Heart left ventricle (tissue), 16 donors: ENCODE measurements around the gene STK11IP. TPM values are rescaled to one million over a fixed set of nuclear protein-coding genes. Genes with fewer than 3 reads are reported as not detected.

Source experiments
- ATAC-seq, 4 donors: fragments of 200-7000 bp; cut with Tn5 transposase; one replicate each; pipeline ENCODE4 v1.9.1; 2020 to 2022; ENCODE audit warnings: moderate library complexity in 4 of 4, mild to moderate bottlenecking in 3 of 4, moderate number of reproducible peaks in 1 of 4
- DNase-seq, 5 donors: peaks; one replicate each; pipeline ENCODE4 v3.0.0-alpha.2; 2020
- H3K27ac ChIP-seq, 12 donors: fragments of 200-600 bp; sonication (generic) in 4 of 12; one replicate each; pipeline versions ENCODE4 v1.5.0 to v1.8.0; 2016 to 2022; ENCODE audit warnings: mild to moderate bottlenecking in 2 of 12
- H3K27me3 ChIP-seq, 9 donors: fragments of 200-600 bp; sonication (generic) in 2 of 9; one replicate each; pipeline versions ENCODE4 v1.5.1 to v1.8.0; 2016 to 2022; ENCODE audit warnings: mild to moderate bottlenecking in 3 of 9
- H3K36me3 ChIP-seq, 9 donors: fragments of 200-600 bp; sonication (generic) in 2 of 9; one replicate each; pipeline versions ENCODE4 v1.5.0 to v1.8.0; 2018 to 2022; ENCODE audit warnings: mild to moderate bottlenecking in 2 of 9
- H3K4me1 ChIP-seq, 12 donors: fragments of 200-600 bp; sonication (generic) in 4 of 12; one replicate each; pipeline versions ENCODE4 v1.5.0 to v1.8.0; 2016 to 2022; ENCODE audit warnings: mild to moderate bottlenecking in 3 of 12
- H3K4me3 ChIP-seq, 12 donors: fragments of 200-600 bp; sonication (generic) in 4 of 12; one replicate each; pipeline versions ENCODE4 v1.5.0 to v1.8.0; 2017 to 2022; ENCODE audit warnings: mild to moderate bottlenecking in 9 of 12, moderate library complexity in 4 of 12
- H3K9me3 ChIP-seq, 12 donors: fragments of 200-600 bp; sonication (generic) in 4 of 12; one replicate each; pipeline versions ENCODE4 v1.5.0 to v1.8.0; 2016 to 2022; ENCODE audit warnings: mild to moderate bottlenecking in 1 of 12
- CTCF ChIP-seq, 12 donors: fragments of 200-600 bp; sonication (generic) in 4 of 12; IDR thresholded peaks; one replicate each; pipeline versions ENCODE4 v1.5.0 to v1.8.0; 2018 to 2022; ENCODE audit warnings: antibody characterized with exemption in 12 of 12, mild to moderate bottlenecking in 5 of 12
- POLR2A ChIP-seq, 2 donors: fragments of 450-650 bp; IDR thresholded peaks; one replicate each; pipeline ENCODE4 v1.6.1; 2017; ENCODE audit warnings: antibody characterized with exemption in 2 of 2, mild to moderate bottlenecking in 2 of 2, moderate library complexity in 2 of 2
- WGBS, 4 donors: extraction: QIAGEN DNeasy Blood & Tissue Kit in 2 of 4; methylation state at CpG; one replicate each; pipeline versions ENCODE4 v1.1.5 to v1.1.7; 2013 to 2018; 5-methylcytosine and 5-hydroxymethylcytosine counted together
- intact Hi-C, 10 donors: fragments of 100-400 bp; cut with DNase I; formaldehyde crosslinking; loops; one replicate each; pipeline versions ENCODE4 v1.11.1 to v1.14.2; 2022
- polyA plus RNA-seq, 2 donors: library from polyadenylated mRNA; stranded (reverse); fragments of 200-250 nt; gene quantifications; one replicate each; pipeline ENCODE4 v1.2.3, GENCODE V29; 2013
- total RNA-seq, 9 donors: library from RNA; depleted of rRNA in 2 of 9; stranded (reverse); fragments of >200 nt in 2 of 9; fragmentation: NEBNext Ultra II Directional in 3 of 9; extraction: Animal tissue kit (Norgen Biotek cat#: 25700) in 3 of 9; gene quantifications; one replicate each; pipeline versions ENCODE4 v1.1.0 to v1.2.4, GENCODE V29; 2016 to 2023
- donor health status: ischemic (EF 13 %, LVEDD 7.1; RV severe dilation, severe dysfunction).
- donor health status: healthy with polysubstance abuse.
- donor health status: DM: no; HTN: yes; CAD: no.
- donor health status: DM: no; HTN: no; CAD: no.
- donor health status: ischemic (EF 25% LVEDD 6.9; RV normal size, moderate dysfunction).
- donor health status: ischemic (EF 25% LVEDD 5.7; RV mildly dilated, moderate dysfunction).
- donor health status: healthy.
- donor health status: DM: yes; HTN: yes; CAD: no.
- donor health status: ischemic (EF 35%, LVEDD 5.7; RV mildly dilated, moderate dysfunction).
- donor health status: nonischemic (EF 11% LVEDD 7.7; RV severe dilation, severe dysfunction).
- donor health status: DM: yes; HTN: yes; CAD: no.
- donor health status: PGD.
- donor health status: ischemic (EF 29% LVEDD 5.4; RV normal size, mild dysfunction).
- donor health status: nonischemic (EF 23%, LVEDD 6.1; RV moderate dilation, normal function).

STK11IP gene
- total and polyA plus RNA-seq, 11 donors = 7.3 to 24.1 (median 14.9) TPM

GRCh38 chr2:219578811-219579613 lies 18.6 kb upstream of the STK11IP start:
- Histone ChIP-seq H3K4me3 (no peak overlapping the region), H3K9me3 (no peaks in the 10 kb centered on the region), H3K4me1 (peaks cover 0 to 10% (median 0%) of the 10 kb centered on the region in 12 donors), H3K36me3 (no peaks in the 10 kb centered on the region), H3K27ac (no peak overlapping the region), H3K27me3 (peaks cover 0 to 12% (median 0%) of the 10 kb centered on the region in 9 donors)
- intact Hi-C loops = no loop called here
- no peak for ATAC-seq
- no peak for DNase-seq
- no peak for TF ChIP-seq POLR2A (IDR thresholded peaks at IDR 0.05)
- TF ChIP-seq CTCF (IDR thresholded peaks at IDR 0.05) = no peak
- WGBS, 4 donors = 71 to 80% (median 73%) methylated on average over 8 of the region's 8 CpGs

GRCh38 chr2:219581346-219581745 lies 16.3 kb upstream of the STK11IP start:
- no peak for TF ChIP-seq CTCF (IDR thresholded peaks at IDR 0.05)
- TF ChIP-seq POLR2A (IDR thresholded peaks at IDR 0.05) = no peak
- Histone ChIP-seq H3K27me3 (peaks cover 0 to 12% (median 0%) of the 10 kb centered on the region in 9 donors), H3K4me1 (peaks cover 0 to 1% (median 0%) of the 10 kb centered on the region in 12 donors), H3K9me3 (no peaks in the 10 kb centered on the region), H3K27ac (no peak overlapping the region), H3K4me3 (no peak overlapping the region), H3K36me3 (no peaks in the 10 kb centered on the region)
- WGBS, 4 donors = 70 to 82% (median 78%) methylated on average over 2 of the region's 2 CpGs
- no peak for ATAC-seq
- intact Hi-C loops = no loop called here
- no peak for DNase-seq

GRCh38 chr2:219591091-219591490 lies 6.6 kb upstream of the STK11IP start:
- Histone ChIP-seq H3K27ac (no peak overlapping the region), H3K4me1 (peaks cover 0 to 6% (median 0%) of the 10 kb centered on the region in 12 donors), H3K9me3 (no peaks in the 10 kb centered on the region), H3K27me3 (no peaks in the 10 kb centered on the region), H3K36me3 (no peaks in the 10 kb centered on the region), H3K4me3 (no peak overlapping the region)
- DNase-seq (no peak), ATAC-seq (no peak)
- no peak for TF ChIP-seq POLR2A (IDR thresholded peaks at IDR 0.05)
- no peak for TF ChIP-seq CTCF (IDR thresholded peaks at IDR 0.05)
- intact Hi-C loops = no loop called here
- WGBS, 4 donors = 62 to 86% (median 64%) methylated on average over 4 of the region's 4 CpGs

- Histone ChIP-seq H3K9me3 (no peaks in the 10 kb centered on the region), H3K27me3 (no peaks in the 10 kb centered on the region), H3K36me3 (no peaks in the 10 kb centered on the region), H3K4me1 (peaks cover 0 to 13% (median 8%) of the 10 kb centered on the region in 12 donors), H3K4me3 (no peak overlapping the region), H3K27ac (peak overlapping the region in 7 of 12 donors; percentile 5 to 61 (median 25))
- ATAC-seq (no peak), DNase-seq (no peak)
- WGBS, 4 donors = 64 to 69% (median 65%) methylated on average over 6 of the region's 6 CpGs
- intact Hi-C loops = no loop called here
- TF ChIP-seq POLR2A (IDR thresholded peaks at IDR 0.05) (no peak), CTCF (IDR thresholded peaks at IDR 0.05) (no peak)
Observed at GRCh38 chr2:219592736-219593135, 4.9 kb upstream of the STK11IP start.
